GM12878 (cell line): ENCODE measurements around the gene CSF1. TPM values are rescaled to one million over a fixed set of nuclear protein-coding genes. Genes with fewer than 3 reads are reported as not detected.

Experiments used
- ATAC-seq: fragments of 200-7000 bp; cut with Tn5 transposase; 3 replicates; pipeline ENCODE4 v1.9.1; 2020; ENCODE audit warnings: mild to moderate bottlenecking, moderate library complexity
- BruUV-seq: library from RNA; stranded (reverse); fragments of 400-500 nt; replicated peaks from 2 replicates; lab custom pipeline; 2021; lab: Mats Ljungman, UMichigan
- CTCF ChIA-PET: fragments of 300-600 bp; sonication (Branson Sonifier 250); formaldehyde crosslinking; extraction: SDS; loops from one replicate; lab custom pipeline; 2021; ENCODE audit warnings: inconsistent platforms; lab: Yijun Ruan, JAX
- POLR2A ChIA-PET: fragments of 350-600 bp; formaldehyde crosslinking; extraction: SDS; loops from one replicate; lab custom pipeline; 2021; ENCODE audit warnings: inconsistent platforms; lab: Charles Lee
- RAD21 ChIA-PET: fragments of 300-600 bp; sonication (Branson Sonifier 250); formaldehyde crosslinking; loops from one replicate; lab custom pipeline; 2023; ENCODE audit warnings: antibody characterized with exemption; ENCODE audit not compliant: unreplicated experiment; lab: Charles Lee
- SMC1A ChIA-PET: fragments of 300-600 bp; sonication (Branson Sonifier 250); formaldehyde crosslinking; loops from one replicate; lab custom pipeline; 2023; ENCODE audit not compliant: unreplicated experiment, uncharacterized antibody; lab: Charles Lee
- DNase-seq: peaks from one replicate; pipeline ENCODE4 v3.0.0-alpha.2; 2011; ENCODE audit warnings: low read depth, low spot score
- FAIRE-seq: peaks from 3 replicates; lab custom pipeline; 2011; peaks lifted over from hg19 to GRCh38; lab: Jason Lieb, UNC
- H2AFZ ChIP-seq: 2 replicates; pipeline ENCODE4 v1.6.0; 2011; ENCODE audit warnings: low read depth, low read length, control low read depth; ENCODE audit not compliant: control insufficient read depth
- H3K27ac ChIP-seq: 2 replicates; pipeline ENCODE4 v1.5.1; 2011; ENCODE audit warnings: control low read depth; ENCODE audit not compliant: control insufficient read depth, insufficient read depth
- H3K27me3 ChIP-seq, 2 experiments: replicated peaks in 1 of 2; 2 replicates each; pipeline versions ENCODE4 v1.6.0 to v1.6.1; 2011; ENCODE audit warnings: low read length in 1 of 2; ENCODE audit not compliant: control insufficient read depth in 2 of 2, insufficient read depth in 2 of 2
- H3K36me3 ChIP-seq, 2 experiments: 2 replicates each; pipeline ENCODE4 v1.5.1; 2011; ENCODE audit warnings: low read length in 1 of 2; ENCODE audit not compliant: control insufficient read depth in 2 of 2, insufficient read depth in 2 of 2
- H3K4me1 ChIP-seq: 2 replicates; pipeline ENCODE4 v1.6.1; 2011; ENCODE audit warnings: mild to moderate bottlenecking, low read length, moderate library complexity, mixed read lengths; ENCODE audit not compliant: control insufficient read depth, insufficient read depth
- H3K4me2 ChIP-seq: 2 replicates; pipeline ENCODE4 v1.6.0; 2011; ENCODE audit warnings: control low read depth; ENCODE audit not compliant: control insufficient read depth, insufficient read depth
- H3K4me3 ChIP-seq: fragments of 200-600 bp; sonication (generic); 2 replicates; pipeline ENCODE4 v1.5.1; 2016
- H3K79me2 ChIP-seq: 2 replicates; pipeline ENCODE4 v1.6.0; 2011; ENCODE audit warnings: low read length; ENCODE audit not compliant: control insufficient read depth, insufficient read depth
- H3K9ac ChIP-seq: 2 replicates; pipeline ENCODE4 v1.8.0; 2011; ENCODE audit warnings: low read length, control low read depth, mixed read lengths; ENCODE audit not compliant: control insufficient read depth, insufficient read depth
- H3K9me3 ChIP-seq: replicated peaks from 3 replicates; pipeline ENCODE4 v1.5.1; 2011; ENCODE audit warnings: mild to moderate bottlenecking, low read length; ENCODE audit not compliant: control insufficient read depth, insufficient read depth
- H4K20me1 ChIP-seq: 2 replicates; pipeline ENCODE4 v1.6.0; 2011; ENCODE audit not compliant: control insufficient read depth, insufficient read depth
- CUX1 ChIP-seq: IDR thresholded peaks from 2 replicates; pipeline ENCODE4 v1.6.1; 2012; ENCODE audit warnings: improper control_type of control experiment, low read depth, low read length; ENCODE audit not compliant: insufficient replicate concordance
- GATAD2B ChIP-seq: fragments of 450-650 bp; conservative IDR thresholded peaks from 2 replicates; pipeline ENCODE4 v1.6.1; 2017; ENCODE audit warnings: low read depth, mild to moderate bottlenecking, moderate library complexity
- PBX3 ChIP-seq: IDR thresholded peaks from 2 replicates; pipeline ENCODE4 v1.6.1; 2011; ENCODE audit warnings: mild to moderate bottlenecking, low read depth, low read length, moderate library complexity; ENCODE audit not compliant: insufficient replicate concordance
- REST ChIP-seq: IDR thresholded peaks from 2 replicates; pipeline ENCODE4 v1.6.1; 2012; ENCODE audit warnings: mild to moderate bottlenecking, low read depth, low read length
- SMARCA5 ChIP-seq: fragments of 450-650 bp; IDR thresholded peaks from 2 replicates; pipeline ENCODE4 v1.6.1; 2017; ENCODE audit warnings: mild to moderate bottlenecking
- SREBF2 ChIP-seq: IDR thresholded peaks from 2 replicates; pipeline ENCODE4 v1.6.1; 2012; ENCODE audit warnings: mild to moderate bottlenecking, low read length
- ZNF687 ChIP-seq: fragments of 450-650 bp; IDR thresholded peaks from 2 replicates; pipeline ENCODE4 v1.6.1; 2017; ENCODE audit warnings: mild to moderate bottlenecking, moderate library complexity
- WGBS: methylation state at CpG from one replicate; pipeline ENCODE4 v1.1.6; 2016; ENCODE audit warnings: low lambda C conversion rate; ENCODE audit not compliant: insufficient replicate concordance, insufficient coverage; ENCODE audit errors: missing lambda C conversion rate; 5-methylcytosine and 5-hydroxymethylcytosine counted together
- in situ Hi-C: fragments of 300-500 bp; cut with MboI; formaldehyde crosslinking; loops from 9 replicates; pipeline ENCODE4 v1.14.3; 2018; ENCODE audit warnings: mixed read lengths
- intact Hi-C: fragments of 100-400 bp; cut with micrococcal nuclease; formaldehyde crosslinking; loops from one replicate; pipeline ENCODE4 v1.14.2; 2022; ENCODE audit not compliant: unreplicated experiment
- polyA plus RNA-seq, 11 experiments: library from polyadenylated mRNA; depleted of rRNA in 4 of 11; unstranded in 6 of 11; stranded (reverse) in 5 of 11; fragments of >200 nt; fragmentation: Nextera tagmentation in 4 of 11; fragmentation: Illumina TruSeq in 1 of 11; extraction: Ambion mirVana in 4 of 11; extraction: Trizol in 1 of 11; gene quantifications; 1 replicate in 1 of 11; 2 replicates in 10 of 11; pipeline versions ENCODE4 v1.2.1 to v1.2.3, GENCODE V29; 2011 to 2016; ENCODE audit warnings: inconsistent platforms in 2 of 11, missing spikeins in 2 of 11, low read depth in 1 of 11
- total RNA-seq, 4 experiments: library from RNA; depleted of rRNA in 3 of 4; stranded (reverse); fragments of >200 nt in 3 of 4; fragmentation: Illumina TruSeq in 1 of 4; extraction: Trizol in 1 of 4; gene quantifications; 2 replicates each; pipeline versions ENCODE4 v1.2.1 to v1.2.3, GENCODE V29; 2013 to 2021

Gene CSF1
- total and polyA plus RNA-seq, 10 of the 15 experiments (the other 5 are each of a cell fraction or from before 2014, with no cell fraction given): 1.2 to 32.4 (median 13.0) TPM

- BruUV-seq: no TSS peak
- Histone ChIP-seq H3K4me3 (no peak overlapping the region), H2AFZ (no peak overlapping the region), H3K4me2 (no peak overlapping the region), H3K27ac (no peak overlapping the region), H3K9ac (no peak overlapping the region), H3K27me3 (no peaks in the 10 kb centered on the region), H3K79me2 (no peaks in the 10 kb centered on the region), H3K9me3 (no peaks in the 10 kb centered on the region), H3K4me1 (no peaks in the 10 kb centered on the region), H3K36me3 (no peaks in the 10 kb centered on the region), H4K20me1 (no peaks in the 10 kb centered on the region)
- no peak for FAIRE-seq
- no peak for ATAC-seq
- 45% methylated on average over 7 of the region's 7 CpGs for WGBS
- DNase-seq: no peak
- ChIA-PET CTCF (interaction anchor here (0.9 to 1.8 kb wide), 3 partner anchors 24 to 320 kb away, joined by 3 to 13 read pairs (median 3); partner anchors contain the start of gene AHCYL1), RAD21 (interaction anchor here (0.9 kb wide), 1 partner anchor 25 kb away, joined by 3 read pairs; the partner anchor contains the start of gene AHCYL1), POLR2A (no interaction called here), SMC1A (interaction anchor here (0.7 to 2.1 kb wide), 2 partner anchors 13 to 39 kb away, joined by 3 to 8 read pairs; no protein-coding TSS in a partner anchor)
- intact Hi-C loops (no loop called here), in situ Hi-C loops (no loop called here)
- TF ChIP-seq PBX3 (no peak), SREBF2 (no peak), REST (no peak), ZNF687 (no peak), GATAD2B (no peak), CUX1 (no peak), SMARCA5 (no peak)
These were observed 49.5 kb downstream of the CSF1 start for GRCh38 chr1:109959974-109960744.
